ENCODE data around the gene DCAF4.

- TF ChIP-seq POLR2A (IDR thresholded peaks at IDR 0.05; ENCODE audit: low read depth, low read length) (no peak), POLR2AphosphoS5 (IDR thresholded peaks at IDR 0.05; ENCODE audit: low read depth, low read length) (no peak), TAF1 (IDR thresholded peaks at IDR 0.05; ENCODE audit: borderline replicate concordance, low read depth, low read length) (no peak)
These were observed 60.6 kb downstream of the DCAF4 start for GRCh38 chr14:72986857-72987256.

Measured in GM12892 (cell line).